SK-N-DZ (cell line): ENCODE results near the gene ECHS1.
A peak's percentile ranks its signal among the peaks of the same experiment; 100 is the strongest.
"Not testable (repeated sequence)": the region's sequence is repeated elsewhere in the genome, so short reads cannot be mapped to it uniquely, and the experiment has no call there.

ENCODE experiments used
- DNase-seq: peaks from one replicate; pipeline ENCODE4 v3.0.0-alpha.2; 2015; ENCODE audit warnings: low spot score
- small RNA-seq, 2 experiments: library from RNA; depleted of rRNA; stranded (forward); fragments of <200 nt; gene quantifications; one replicate each; pipeline ENCODE3, GENCODE V24; 2014

The ECHS1 gene

GRCh38 chr10:133325440-133326222 lies 47.5 kb downstream of the ECHS1 start:
- peak; percentile 52 for DNase-seq

GRCh38 chr10:133324857-133325260 lies 48.3 kb downstream of the ECHS1 start:
- no peak for DNase-seq

GRCh38 chr10:133324198-133324792 lies 48.9 kb downstream of the ECHS1 start:
- peak; percentile 87 for DNase-seq

- DNase-seq, result not testable (repeated sequence)
These were observed 51.0 kb downstream of the ECHS1 start for GRCh38 chr10:133322064-133322709.

GRCh38 chr10:133320852-133321422 lies 52.2 kb downstream of the ECHS1 start:
- not testable (repeated sequence) for DNase-seq

- DNase-seq, result peak; percentile 84
These were observed 54.5 kb downstream of the ECHS1 start for GRCh38 chr10:133318494-133319127.

GRCh38 chr10:133316732-133317131 lies 56.4 kb downstream of the ECHS1 start:
- DNase-seq, result no peak

GRCh38 chr10:133316266-133316665 lies 56.9 kb downstream of the ECHS1 start:
- DNase-seq, result no peak

GRCh38 chr10:133315847-133316246 lies 57.3 kb downstream of the ECHS1 start:
- no peak for DNase-seq

- no peak for DNase-seq
These were observed 58.2 kb downstream of the ECHS1 start for GRCh38 chr10:133314911-133315310.

- DNase-seq, result no peak
These were observed 60.0 kb downstream of the ECHS1 start for GRCh38 chr10:133313192-133313591.

- DNase-seq, result no peak
These were observed 60.4 kb downstream of the ECHS1 start for GRCh38 chr10:133312769-133313145.

Small RNAs within 50 kb of the gene (small RNA-seq; reads per million reads assigned to genes)
- gene AL360181.4 (0 to 0.04 reads per million in 2 experiments), gene BANF1P2 (0 reads per million in 2 experiments), gene MIR3944 (0.03 to 0.09 reads per million in 2 experiments)
